ENCODE results near the gene PYROXD2.

- TF ChIP-seq EP300 (IDR thresholded peaks at IDR 0.05) (no peak), CTCF (IDR thresholded peaks at IDR 0.05) (no peak), POLR2AphosphoS5 (IDR thresholded peaks at IDR 0.05) (no peak)
These were observed 1.8 kb upstream of the PYROXD2 start for GRCh38 chr10:98416606-98417388.
